Measurements from ENCODE around the gene ABCA7.

DNA sequence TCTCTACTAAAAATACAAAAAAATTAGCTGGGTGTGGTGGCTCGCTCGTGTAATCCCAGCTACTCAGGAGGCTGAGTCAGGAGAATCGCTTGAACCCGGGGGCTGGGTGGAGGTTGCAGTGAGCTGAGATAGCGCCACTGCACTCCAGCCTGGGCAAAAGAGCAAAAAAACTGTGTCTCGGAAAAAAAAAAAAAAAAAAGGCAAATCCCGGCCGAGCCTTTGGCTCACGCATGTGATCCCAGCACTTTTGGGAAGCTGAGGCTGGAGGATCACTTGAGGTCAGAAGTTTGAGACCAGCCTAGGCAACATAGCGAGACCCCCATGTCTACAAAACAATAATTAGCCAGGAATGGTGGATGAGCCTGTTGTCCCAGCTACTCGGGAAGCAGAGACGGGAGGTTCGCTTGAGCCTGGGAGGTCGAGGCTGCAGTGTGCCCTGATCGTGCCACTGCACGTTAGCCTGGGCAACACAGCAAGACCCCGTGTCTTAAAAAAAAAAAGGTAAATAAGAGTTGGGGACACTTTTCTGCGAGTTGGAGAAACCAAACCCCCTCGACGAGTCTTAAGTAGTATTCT lies 63.3 kb downstream of the ABCA7 start:
- TF ChIP-seq, protein P1, sequence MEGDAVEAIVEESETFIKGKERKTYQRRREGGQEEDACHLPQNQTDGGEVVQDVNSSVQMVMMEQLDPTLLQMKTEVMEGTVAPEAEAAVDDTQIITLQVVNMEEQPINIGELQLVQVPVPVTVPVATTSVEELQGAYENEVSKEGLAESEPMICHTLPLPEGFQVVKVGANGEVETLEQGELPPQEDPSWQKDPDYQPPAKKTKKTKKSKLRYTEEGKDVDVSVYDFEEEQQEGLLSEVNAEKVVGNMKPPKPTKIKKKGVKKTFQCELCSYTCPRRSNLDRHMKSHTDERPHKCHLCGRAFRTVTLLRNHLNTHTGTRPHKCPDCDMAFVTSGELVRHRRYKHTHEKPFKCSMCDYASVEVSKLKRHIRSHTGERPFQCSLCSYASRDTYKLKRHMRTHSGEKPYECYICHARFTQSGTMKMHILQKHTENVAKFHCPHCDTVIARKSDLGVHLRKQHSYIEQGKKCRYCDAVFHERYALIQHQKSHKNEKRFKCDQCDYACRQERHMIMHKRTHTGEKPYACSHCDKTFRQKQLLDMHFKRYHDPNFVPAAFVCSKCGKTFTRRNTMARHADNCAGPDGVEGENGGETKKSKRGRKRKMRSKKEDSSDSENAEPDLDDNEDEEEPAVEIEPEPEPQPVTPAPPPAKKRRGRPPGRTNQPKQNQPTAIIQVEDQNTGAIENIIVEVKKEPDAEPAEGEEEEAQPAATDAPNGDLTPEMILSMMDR (IDR thresholded peaks at IDR 0.05), result no peak
- TF ChIP-seq POLR2AphosphoS5 (IDR thresholded peaks at IDR 0.05) (no peak), POLR2A (IDR thresholded peaks at IDR 0.05) (no peak)

Data from sigmoid colon (tissue), 4 donors.